PC-9 (cell line): Measurements from ENCODE around the gene PHAF1.

Experiments used
- EZH2 ChIP-seq: fragments of 200-600 bp; sonication (generic); IDR thresholded peaks from 2 replicates; pipeline ENCODE4 v1.8.0; 2017; ENCODE audit warnings: antibody characterized with exemption, low read depth
- TF ChIP-seq, protein P1 (sequence below): fragments of 200-600 bp; sonication (generic); conservative IDR thresholded peaks from 2 replicates; pipeline ENCODE4 v1.6.1; 2017; ENCODE audit warnings: mixed run types, antibody characterized with exemption, mild to moderate bottlenecking, moderate library complexity

DNA sequence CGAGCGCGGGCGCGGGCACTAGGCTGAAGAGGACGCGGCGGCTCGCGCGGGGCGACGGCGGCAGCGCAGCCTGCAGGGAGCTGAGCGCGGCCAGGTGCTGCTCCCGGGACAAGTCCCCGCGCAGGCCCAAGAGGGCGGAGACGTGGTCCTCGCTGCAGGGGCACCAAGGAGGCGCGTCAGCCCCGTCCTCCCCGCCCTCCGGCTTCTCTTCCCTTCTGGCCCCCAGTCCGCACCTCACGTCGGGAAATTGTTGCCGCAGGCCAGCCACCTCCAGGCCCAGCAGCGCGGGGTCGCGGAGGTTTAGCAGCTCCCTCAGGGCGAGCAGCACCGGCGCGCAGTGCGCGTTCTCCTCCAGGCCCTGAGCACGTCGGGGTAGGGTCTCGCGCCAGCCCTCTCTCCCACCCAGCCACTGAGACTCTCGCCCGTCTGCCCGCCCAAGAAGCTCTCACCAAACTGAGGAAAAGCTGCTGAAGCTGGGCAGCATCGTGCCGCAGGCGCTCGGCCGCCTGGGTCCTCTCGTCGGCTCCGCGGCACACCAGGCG is 74.8 kb downstream of the PHAF1 start:
- TF ChIP-seq, protein P1, sequence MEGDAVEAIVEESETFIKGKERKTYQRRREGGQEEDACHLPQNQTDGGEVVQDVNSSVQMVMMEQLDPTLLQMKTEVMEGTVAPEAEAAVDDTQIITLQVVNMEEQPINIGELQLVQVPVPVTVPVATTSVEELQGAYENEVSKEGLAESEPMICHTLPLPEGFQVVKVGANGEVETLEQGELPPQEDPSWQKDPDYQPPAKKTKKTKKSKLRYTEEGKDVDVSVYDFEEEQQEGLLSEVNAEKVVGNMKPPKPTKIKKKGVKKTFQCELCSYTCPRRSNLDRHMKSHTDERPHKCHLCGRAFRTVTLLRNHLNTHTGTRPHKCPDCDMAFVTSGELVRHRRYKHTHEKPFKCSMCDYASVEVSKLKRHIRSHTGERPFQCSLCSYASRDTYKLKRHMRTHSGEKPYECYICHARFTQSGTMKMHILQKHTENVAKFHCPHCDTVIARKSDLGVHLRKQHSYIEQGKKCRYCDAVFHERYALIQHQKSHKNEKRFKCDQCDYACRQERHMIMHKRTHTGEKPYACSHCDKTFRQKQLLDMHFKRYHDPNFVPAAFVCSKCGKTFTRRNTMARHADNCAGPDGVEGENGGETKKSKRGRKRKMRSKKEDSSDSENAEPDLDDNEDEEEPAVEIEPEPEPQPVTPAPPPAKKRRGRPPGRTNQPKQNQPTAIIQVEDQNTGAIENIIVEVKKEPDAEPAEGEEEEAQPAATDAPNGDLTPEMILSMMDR, result no peak
- TF ChIP-seq EZH2, result no peak
